Left renal cortex interstitium (tissue), 4 donors: Measurements from ENCODE around the gene NFIB. TPM values are rescaled to one million over a fixed set of nuclear protein-coding genes. Genes with fewer than 3 reads are reported as not detected.

Experiments used
- DNase-seq, 4 donors: peaks; one replicate each; pipeline ENCODE4 v3.0.0-alpha.2; 2013; ENCODE audit warnings: low read depth in 4 of 4, low spot score in 2 of 4, missing footprints in 1 of 4
- polyA plus RNA-seq, 4 donors: library from polyadenylated mRNA; unstranded; fragments of 120-200 nt; gene quantifications; one replicate each; pipeline ENCODE4 v1.2.1, GENCODE V29; 2013; ENCODE audit not compliant: insufficient read length in 4 of 4

The NFIB gene
- polyA plus RNA-seq, 4 donors, result 16.2 to 21.5 (median 18.2) TPM

DNA sequence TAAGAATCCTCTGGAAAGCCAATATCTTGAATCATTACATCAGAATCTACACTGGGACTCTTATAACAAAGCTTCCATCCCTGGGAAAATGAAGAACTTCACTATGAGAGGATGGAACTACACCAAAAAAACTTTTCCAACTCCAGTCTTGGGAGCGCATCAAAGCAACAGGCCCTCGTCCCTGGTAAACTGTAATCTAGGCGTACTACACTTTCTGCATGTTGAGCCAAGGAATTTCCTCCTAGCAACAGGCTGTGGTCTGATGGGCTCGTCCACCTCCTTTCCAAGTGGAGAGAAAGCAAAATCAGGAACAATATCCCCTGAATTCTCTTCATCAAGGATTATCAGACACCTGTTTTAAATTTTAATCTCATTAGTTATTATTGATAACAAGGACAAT, 94.1 kb downstream of the NFIB start:
- no peak for DNase-seq

DNA sequence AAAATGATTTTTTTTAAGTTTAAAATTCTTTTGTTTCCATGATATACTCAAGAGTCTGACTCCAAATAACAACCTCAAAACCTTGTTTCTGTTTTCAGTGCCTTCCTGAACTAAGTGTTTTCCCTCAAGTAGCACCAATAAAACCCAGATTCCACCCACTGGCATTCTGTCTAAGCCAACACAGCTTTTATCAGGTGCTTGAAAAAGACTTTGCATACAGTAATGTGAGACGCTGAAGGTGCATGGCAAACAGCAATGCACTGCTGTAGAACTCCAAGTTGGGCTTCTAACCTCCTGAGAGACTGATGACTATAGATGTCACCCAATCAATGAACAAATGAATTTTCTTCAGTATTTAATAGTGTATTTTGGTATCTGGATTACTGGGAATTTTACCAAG, 95.7 kb downstream of the NFIB start:
- no peak for DNase-seq

DNA sequence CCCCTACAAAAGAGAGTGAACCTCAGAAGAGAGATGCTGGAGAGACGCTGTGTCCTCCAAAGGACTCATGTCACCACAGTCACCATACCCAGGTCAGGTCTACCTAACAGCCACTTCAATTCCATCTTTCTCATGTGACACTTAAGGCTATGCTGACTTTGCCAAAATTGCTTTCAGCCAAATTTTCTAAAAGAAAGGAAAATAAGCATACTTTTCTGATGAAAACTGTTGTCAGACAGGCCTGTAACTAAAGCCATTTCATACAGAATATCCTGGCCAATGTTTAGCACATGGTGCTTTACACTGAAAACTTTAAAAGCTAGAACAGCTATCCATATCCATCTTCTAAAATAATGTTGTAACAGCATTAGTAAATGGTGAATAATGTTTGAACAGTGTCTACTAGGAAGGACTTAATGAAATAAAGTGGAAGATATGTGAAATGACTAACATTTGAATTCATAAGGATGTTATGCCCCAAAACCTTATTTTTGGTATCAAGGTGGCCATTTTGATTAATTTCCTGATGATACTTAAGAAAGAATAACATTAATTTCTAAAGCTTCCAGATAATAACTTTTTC, 97.2 kb downstream of the NFIB start:
- DNase-seq, result no peak

DNA sequence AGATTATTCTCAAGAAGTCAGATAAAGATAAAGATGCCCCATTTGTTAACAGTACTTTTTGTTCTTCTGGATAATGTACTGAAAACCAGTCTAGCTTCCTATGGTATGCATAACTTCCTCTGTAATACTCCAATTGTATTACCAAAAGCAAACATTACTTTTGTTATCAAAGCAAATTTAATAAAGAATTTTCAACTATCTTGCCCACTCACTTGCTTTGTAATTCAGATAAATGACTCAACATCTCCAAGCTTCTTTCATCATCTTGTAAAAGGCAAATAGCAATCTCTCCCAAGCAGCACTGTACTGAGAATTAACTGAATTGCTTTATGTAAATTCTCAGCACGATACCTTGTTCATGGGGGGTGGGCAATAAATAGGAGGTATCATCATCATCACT, 98.3 kb downstream of the NFIB start:
- DNase-seq, result no peak

DNA sequence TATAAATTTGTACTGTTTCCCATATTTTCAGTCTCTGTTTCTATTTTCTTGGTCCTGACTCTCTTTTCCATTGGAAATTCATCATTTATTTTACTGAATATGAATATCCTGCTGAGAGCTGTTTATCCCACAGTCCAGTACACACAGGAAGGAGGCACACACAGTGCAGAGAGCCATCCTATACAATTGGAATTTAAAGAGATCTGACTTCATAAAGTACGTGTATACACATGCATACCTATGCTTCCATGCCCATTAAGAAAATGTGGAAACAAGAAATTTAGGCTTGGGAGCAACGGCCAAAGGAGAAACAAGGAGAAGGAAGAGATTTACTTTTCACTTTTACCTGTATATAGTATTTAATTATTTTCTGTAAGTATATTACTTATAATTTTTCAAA, 99.2 kb downstream of the NFIB start:
- no peak for DNase-seq

DNA sequence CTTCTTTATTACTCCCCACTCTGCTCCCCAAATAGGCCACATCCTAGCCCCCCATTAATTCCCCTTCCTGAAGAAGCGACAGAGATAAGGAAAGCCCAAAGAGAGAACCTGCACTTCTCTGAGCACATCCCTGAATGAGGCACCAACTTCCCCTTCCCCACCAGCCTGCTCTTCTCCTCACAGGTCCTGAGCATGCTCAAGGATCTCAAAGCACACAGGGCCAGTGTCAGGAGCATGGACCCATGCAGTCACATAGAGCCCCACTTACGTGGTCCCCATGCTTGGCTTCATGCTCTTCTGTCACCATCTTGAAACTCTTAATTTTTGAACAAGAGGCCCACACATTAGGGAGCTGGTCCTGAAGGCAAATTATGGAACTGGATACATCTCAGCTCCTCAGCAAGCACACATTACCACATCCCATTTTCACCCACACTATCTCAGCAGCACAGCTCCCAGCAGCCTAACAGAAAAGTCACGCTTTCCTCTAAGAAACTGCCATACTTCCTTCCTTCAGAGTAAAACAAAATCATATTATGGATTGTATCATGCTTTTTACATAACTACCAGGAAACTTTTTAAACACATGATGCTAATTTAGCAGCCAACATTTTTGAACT, 99.8 kb downstream of the NFIB start:
- no peak for DNase-seq

DNA sequence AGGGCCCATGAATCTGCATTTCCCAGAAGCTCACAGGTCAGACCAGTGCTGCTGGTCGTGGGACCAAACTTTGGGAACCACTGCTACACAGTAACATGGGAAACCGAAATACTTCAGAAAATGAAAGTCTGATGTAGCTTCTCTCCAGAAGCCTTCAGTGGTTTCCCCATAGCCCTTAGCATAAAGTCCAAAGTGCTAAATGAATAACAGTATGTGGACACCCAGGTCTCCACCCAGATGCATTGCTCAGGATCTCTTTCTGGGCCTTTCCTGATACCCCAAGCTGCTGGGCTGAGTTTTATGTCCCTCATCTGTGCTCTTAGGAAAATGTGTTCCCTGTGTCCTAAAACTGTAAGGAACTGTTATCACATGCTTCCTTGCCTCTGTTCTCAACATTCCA, 100.4 kb downstream of the NFIB start:
- no peak for DNase-seq

DNA sequence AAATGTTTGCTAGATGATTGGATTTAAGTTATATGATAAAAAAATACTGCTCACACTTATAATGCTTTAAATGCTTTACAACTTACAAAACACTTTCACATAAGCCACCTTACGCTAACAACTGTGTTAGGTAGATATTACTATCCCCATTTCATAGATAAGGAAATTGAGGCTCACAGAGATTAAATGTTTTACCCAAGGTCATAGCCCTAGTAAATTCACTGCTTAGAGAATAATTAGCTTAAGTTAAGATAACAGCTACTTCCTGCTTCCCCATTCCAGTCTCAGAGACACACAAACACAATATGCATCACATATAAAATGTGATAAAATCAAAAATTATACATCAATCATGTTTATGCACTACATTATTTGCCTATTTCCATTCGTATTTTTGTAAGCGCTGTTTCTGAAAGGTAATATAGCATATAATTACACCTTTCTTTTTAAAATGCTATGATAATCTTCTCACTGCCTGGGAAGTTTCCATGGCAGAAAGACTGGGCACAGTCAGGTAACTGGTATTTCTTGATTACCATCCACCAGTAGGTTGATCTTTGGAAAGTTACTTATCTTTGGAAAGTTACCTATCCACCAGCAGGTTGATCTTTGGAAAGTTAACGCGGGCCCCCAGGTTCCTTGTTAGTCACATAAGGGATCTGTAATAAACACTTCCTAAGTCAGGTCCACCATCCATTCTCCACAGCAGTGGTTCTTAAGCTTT, 101.1 kb downstream of the NFIB start:
- no peak for DNase-seq

DNA sequence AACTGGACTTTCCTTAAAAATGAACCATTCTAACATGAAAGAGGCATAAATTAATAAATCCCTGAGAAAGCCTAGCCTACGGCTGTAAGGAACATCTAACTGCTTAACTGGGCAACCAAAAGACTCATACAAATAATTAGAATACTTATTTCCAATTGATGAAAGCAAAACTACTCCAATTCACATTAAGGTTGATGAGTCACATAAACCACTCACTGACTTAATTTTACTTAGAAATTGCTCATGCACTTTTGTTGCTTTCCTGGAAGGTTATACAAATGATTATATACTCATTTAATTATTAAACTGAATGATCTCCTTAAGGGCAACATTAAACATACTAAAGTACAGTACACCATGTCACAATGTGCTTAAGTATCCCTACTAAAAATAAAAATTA, 101.9 kb downstream of the NFIB start:
- DNase-seq, result no peak

DNA sequence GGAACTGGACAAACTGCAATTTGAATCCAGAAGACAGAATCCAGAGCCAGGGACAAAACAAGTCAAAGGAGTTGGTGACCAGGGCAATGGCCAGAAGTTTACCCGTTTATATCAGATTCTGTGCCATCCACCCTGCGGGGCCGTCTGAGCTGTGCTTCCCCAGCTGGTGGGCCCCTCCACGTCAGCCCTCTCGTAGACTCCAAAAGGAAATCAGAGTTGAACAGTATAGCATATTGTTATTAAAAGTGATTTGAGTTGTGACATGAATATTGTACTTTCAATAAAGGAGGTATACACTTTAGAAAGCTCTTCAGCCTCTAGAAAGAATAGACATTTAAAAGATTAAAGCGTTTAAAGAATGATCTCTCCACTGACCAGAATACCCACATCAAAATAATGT, 102.4 kb downstream of the NFIB start:
- no peak for DNase-seq

DNA sequence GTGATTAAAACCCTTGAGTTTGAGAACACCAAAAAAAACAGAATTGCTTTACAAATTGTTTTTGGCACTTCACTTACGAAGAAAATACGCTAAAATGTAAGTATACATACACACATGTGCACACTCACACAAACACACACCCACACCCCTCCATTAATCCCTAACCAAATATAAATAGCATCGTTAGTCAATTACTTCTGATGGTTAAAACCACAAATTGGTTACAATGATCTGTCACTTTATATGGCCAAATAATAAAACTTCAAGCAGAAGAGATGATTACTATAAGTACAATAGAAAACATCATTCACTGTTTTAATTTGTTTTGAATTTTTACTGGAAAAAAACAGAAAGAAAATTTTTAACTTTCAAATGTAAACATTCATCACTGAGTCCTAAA, 103.5 kb downstream of the NFIB start:
- DNase-seq, result no peak

DNA sequence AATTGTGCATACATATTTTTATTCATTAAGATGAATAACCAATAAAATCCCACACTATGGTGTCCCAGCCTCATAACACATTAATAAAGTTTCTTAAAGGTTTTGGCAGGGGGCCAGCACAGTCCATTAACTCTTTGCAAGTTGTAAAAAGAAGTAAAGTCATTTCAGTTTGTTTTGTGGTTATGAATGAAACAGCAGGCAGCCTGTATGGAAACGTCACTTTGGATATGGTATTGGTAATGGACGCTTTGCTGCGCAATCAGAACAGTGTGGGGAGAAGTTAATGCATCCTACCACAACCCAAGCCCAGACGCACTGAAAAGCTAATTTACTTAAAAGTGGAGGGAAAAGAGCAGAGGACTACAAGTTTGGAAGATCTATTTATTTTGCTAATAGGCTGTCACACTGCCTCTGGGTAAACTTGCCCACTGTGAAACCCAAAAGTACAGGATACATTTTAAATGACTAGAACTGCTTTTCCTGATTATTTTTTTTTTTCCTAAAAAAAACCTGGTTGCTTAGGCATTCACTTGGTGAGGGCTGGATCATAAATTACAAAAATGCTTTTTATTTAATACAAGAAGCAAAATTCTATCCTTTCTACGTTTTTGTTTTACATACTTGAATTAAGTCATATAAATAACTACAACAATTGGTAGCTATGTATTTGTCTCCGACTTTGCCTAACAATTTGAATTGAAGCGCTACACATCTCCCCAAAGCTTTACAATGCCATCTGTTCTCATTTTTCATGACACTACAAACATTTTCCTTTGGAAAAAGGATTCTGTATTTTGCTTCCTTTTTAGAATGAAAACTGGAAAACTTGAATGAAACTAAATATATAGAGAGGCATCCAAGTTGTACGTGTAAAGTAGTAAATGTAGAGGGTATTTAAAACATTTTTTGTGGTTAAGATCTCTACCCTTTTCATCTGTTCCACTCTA, 104.3 kb downstream of the NFIB start:
- DNase-seq, result no peak

DNA sequence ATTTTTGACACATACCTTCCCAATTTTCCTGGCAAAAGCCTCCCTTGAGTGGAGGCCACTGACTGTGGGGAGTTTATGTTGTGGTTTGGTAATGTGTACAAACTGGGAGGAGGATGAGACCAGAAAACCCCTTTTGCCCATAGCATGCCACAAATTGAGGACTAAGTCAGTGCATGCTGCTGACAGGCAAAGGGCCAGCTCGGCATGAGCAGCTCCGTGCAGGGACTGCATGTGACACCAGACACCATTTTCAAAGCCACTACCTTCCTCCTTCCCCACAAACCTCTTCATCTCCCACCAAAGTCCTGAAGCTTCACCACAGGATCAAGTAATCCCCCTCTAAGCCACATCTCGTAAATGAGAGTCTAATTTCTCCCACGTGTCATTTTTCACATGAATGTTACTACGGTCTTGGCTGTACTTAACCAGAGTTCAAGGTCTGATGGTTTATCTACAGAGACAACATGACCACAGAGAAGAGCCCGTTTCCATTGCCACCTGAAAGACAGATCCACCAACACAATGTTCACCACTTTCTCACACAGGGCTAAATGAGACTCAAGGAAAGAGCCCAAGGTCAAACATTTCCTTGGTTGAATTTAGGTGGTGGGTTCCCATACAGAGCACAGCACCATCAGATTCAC, 106.5 kb downstream of the NFIB start:
- no peak for DNase-seq

DNA sequence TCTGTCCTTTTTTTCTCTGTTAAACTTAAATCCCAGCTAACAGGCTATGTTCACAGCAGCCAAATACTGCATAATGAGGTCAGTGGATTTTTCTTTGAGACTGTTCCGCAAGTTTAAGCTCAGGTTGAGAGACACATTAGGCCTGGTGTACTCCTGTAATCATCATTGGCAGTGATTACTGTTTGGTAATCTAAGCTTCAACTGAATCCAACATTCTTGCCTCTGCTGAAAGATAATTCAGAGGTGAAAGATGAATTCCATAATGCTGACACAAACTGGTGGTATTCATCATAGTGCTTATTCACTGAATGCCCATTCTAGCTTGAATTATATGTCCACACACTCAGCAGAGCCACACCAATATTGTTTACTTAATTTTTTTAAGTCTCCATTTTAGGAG, 108.5 kb downstream of the NFIB start:
- DNase-seq, result no peak

DNA sequence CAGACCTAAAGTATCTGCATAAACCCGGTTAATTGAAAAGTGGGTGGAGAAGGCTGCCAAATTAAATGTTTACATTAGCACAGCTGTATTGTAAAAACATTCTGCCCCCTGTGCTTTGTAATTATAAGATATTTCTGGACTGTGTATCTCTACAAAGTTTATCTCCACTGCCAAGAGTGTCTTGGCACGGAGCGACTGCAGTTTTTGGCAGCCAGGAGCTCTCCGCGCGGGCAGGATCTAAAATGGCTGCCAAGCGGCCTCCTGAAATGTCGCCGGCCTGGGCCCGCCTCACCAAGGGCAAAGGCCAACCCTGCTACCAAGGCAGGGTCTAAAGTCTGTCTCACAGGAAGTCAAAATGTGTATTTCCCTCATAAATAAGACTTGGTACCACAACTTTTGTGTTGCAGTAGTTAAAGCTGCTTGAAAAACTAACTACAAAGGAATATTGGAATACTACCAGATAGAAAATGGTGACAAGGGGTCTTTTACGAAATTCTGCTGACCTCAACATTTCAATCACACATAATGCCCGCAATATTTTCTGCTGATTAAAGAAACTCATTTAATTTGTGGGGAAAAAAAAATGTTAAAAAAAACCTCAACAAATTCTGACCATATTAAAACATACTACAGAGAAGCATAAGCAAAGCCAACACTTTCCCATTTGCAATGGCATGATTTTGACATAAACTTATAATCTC, 110.4 kb downstream of the NFIB start:
- DNase-seq, result no peak

DNA sequence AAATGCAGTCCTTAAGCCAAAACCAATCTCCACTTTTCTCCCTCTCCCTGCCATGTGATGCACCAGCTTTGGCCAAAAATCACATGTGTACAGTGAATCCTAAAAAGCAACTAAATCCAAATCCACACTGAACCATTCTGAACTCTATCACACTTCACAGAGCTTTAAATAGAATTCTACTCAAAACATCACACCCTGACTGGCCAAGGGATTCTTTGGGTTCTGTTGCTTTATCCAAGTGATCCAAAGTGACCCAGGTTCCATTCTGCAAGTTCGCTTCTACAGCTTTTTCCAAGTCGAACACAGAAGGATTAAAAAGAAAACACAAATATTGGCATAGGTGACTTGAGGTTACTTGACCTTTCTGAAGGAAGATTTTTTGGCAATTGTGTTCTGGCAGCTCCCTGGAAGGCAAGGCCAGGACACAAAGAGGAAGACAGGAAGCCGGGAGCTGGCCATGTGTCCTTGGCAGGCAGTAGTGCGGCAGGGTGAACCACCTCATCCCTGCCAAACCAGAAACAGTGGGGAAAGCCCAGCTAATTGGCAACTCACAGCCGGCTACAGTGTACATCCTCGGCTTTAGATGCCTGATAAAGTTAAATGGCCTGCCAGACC, 115.0 kb downstream of the NFIB start:
- DNase-seq, result no peak

DNA sequence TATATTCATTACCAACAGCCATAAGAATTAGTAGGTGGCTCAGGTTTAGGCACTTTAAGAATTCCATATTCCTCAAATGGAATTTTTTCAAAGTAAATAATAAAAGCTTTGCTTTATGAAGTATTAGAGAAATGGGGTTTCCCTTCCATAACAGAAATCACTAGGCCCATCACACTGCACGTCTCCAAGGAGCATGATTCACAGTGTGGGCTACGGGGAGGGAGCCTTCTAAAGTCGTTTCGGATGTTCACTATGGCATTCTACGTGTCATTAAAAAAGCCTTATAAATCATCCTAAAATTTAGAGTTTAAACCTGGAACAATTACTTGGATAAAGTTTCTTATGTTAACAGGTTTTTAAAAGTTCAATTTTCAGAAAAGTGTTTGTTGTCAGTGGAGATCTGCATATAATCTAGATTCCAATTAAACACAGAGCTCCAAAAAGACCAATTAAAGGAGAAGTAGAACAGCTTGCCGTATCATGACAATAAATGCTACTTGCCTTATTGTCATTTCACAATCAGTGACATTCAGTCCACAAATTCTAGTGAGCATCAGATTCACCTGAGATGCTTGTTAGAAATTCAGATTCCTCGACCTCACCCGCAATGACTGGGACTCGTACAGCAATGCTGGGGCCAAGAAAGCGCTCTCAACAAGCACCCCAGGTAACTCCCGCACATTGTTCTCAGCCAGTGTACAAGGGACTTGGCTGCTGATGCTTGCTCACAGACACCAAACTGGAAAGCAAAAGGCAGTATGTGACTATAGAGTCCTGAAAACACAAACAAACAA, 115.7 kb downstream of the NFIB start:
- no peak for DNase-seq

DNA sequence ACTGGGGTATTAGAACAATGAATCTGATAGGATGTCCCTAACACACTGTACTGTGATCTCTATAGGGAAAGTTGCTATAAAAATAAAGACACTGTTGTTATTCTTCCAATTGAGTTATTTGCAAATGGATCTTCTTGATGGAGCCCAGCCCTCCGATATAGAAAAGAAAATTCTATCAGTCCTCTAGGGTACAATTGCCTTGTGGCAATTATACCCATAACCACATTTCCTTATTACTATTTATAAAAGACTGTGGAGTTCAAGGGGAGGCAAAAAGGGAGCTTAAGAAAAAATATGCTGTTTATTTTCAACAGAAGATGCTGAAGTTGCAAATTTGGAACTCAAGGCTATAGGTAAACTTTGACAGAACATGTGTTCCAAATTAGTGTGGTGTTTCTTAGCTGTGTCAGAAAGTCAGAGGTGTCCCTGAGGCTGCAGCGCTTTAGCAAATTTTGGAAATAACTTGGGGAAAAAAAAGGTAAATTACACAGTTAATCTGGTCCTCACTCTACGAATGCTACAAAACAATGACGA, 116.5 kb downstream of the NFIB start:
- DNase-seq, result no peak
